Tibial nerve (tissue), 4 donors: ENCODE measurements around the gene OBSCN.

Experiments used
- CTCF ChIP-seq, 5 experiments: fragments of 200-600 bp in 3 of 5; fragments of 450-650 bp in 2 of 5; sonication (generic) in 3 of 5; IDR thresholded peaks; one replicate each; pipeline ENCODE4 v1.5.1; 2016 to 2019; ENCODE audit warnings: antibody characterized with exemption in 5 of 5, mild to moderate bottlenecking in 3 of 5, moderate library complexity in 2 of 5
- EP300 ChIP-seq, 2 donors: sonication (generic); formaldehyde crosslinking; IDR thresholded peaks; one replicate each; pipeline ENCODE4 v1.6.1; 2017; ENCODE audit warnings: antibody characterized with exemption in 2 of 2, mild to moderate bottlenecking in 1 of 2
- POLR2A ChIP-seq, 2 donors: fragments of 450-650 bp; IDR thresholded peaks; one replicate each; pipeline ENCODE4 v1.6.1; 2017; ENCODE audit warnings: antibody characterized with exemption in 2 of 2, mild to moderate bottlenecking in 2 of 2, moderate library complexity in 2 of 2

- TF ChIP-seq CTCF (IDR thresholded peaks at IDR 0.05): no peak
- TF ChIP-seq POLR2A (IDR thresholded peaks at IDR 0.05): no peak
- TF ChIP-seq EP300 (IDR thresholded peaks at IDR 0.05): no peak
Observed at GRCh38 chr1:228222548-228222947, 14.7 kb downstream of the OBSCN start.
